ENCODE measurements around the gene DGKI.

DGKI gene

DNA sequence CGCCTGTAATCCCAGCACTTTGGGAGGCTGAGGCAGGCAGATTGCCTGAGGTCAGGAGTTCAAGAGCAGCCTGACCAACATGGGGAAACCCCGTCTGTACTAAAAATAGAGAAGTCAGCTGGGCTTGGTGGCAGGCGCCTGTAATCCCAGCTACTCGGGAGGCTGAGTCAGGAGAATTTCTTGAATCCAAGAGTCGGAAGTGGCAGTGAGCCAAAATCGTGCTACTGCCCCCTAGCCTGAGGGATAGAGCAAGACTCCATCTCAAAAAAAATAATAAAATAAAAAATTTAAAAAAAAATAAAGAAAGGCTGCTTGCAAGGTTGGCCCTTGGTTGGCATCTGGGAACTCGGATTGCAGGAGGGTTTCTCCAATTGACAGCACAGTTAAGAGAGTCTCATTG, 221.6 kb downstream of the DGKI start:
- Histone ChIP-seq H3K9ac (no peak overlapping the region), H3K36me3 (ENCODE audit: insufficient read depth) (no peaks in the 10 kb centered on the region), H3K4me1 (ENCODE audit: low read depth, poor library complexity, severe bottlenecking) (no peaks in the 10 kb centered on the region), H3K4me3 (IDR thresholded peaks at IDR 0.05; ENCODE audit: insufficient read depth, low read depth, low read length) (no peak overlapping the region), H3K4me2 (no peak overlapping the region), H3K27me3 (ENCODE audit: insufficient read depth, low read depth) (no peaks in the 10 kb centered on the region), H2AFZ (ENCODE audit: low read depth) (no peak overlapping the region), H3K27ac (no peak overlapping the region), H3K79me2 (ENCODE audit: insufficient read depth, low read depth) (no peaks in the 10 kb centered on the region), H4K20me1 (ENCODE audit: insufficient read depth) (no peaks in the 10 kb centered on the region)
- TF ChIP-seq, protein P1, sequence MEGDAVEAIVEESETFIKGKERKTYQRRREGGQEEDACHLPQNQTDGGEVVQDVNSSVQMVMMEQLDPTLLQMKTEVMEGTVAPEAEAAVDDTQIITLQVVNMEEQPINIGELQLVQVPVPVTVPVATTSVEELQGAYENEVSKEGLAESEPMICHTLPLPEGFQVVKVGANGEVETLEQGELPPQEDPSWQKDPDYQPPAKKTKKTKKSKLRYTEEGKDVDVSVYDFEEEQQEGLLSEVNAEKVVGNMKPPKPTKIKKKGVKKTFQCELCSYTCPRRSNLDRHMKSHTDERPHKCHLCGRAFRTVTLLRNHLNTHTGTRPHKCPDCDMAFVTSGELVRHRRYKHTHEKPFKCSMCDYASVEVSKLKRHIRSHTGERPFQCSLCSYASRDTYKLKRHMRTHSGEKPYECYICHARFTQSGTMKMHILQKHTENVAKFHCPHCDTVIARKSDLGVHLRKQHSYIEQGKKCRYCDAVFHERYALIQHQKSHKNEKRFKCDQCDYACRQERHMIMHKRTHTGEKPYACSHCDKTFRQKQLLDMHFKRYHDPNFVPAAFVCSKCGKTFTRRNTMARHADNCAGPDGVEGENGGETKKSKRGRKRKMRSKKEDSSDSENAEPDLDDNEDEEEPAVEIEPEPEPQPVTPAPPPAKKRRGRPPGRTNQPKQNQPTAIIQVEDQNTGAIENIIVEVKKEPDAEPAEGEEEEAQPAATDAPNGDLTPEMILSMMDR (conservative IDR thresholded peaks at IDR 0.05; ENCODE audit: low read depth, low read length), result no peak

DNA sequence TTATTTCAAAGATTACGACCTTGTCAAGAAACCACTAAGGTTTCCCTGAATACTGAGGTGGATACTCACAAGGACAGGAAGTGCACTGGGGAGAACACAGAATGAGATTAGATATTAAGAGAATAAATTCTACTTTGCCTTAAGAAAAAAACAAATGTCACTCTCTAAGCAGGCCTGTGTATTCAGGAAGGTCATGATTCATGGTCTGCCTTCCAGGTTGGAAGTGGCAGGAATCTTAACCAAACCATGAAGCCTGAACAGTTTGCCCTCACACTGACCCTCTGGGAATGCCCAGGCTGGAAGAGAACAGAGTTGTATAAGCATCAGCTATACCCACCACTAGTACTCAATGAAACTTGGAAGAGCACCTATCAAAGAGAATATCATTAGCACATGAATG, 227.6 kb downstream of the DGKI start:
- no peak overlapping the region for H3K4me2 ChIP-seq
- H4K20me1 ChIP-seq (ENCODE audit: insufficient read depth), result no peaks in the 10 kb centered on the region
- H3K79me2 ChIP-seq (ENCODE audit: insufficient read depth, low read depth), result no peaks in the 10 kb centered on the region
- H3K4me3 ChIP-seq (IDR thresholded peaks at IDR 0.05; ENCODE audit: insufficient read depth, low read depth, low read length), result no peak overlapping the region
- H3K27ac ChIP-seq, result no peak overlapping the region
- no peak overlapping the region for H2AFZ ChIP-seq (ENCODE audit: low read depth)
- H3K4me1 ChIP-seq (ENCODE audit: low read depth, poor library complexity, severe bottlenecking), result no peaks in the 10 kb centered on the region
- TF ChIP-seq, protein P1 (conservative IDR thresholded peaks at IDR 0.05; ENCODE audit: low read depth, low read length), result no peak
- H3K27me3 ChIP-seq (ENCODE audit: insufficient read depth, low read depth), result no peaks in the 10 kb centered on the region
- no peaks in the 10 kb centered on the region for H3K36me3 ChIP-seq (ENCODE audit: insufficient read depth)
- no peak overlapping the region for H3K9ac ChIP-seq

- H2AFZ ChIP-seq (ENCODE audit: low read depth), result no peak overlapping the region
- TF ChIP-seq, protein P1 (conservative IDR thresholded peaks at IDR 0.05; ENCODE audit: low read depth, low read length), result no peak
Measured at GRCh38 chr7:137618748-137619147, 228.0 kb downstream of the DGKI start.

DNA sequence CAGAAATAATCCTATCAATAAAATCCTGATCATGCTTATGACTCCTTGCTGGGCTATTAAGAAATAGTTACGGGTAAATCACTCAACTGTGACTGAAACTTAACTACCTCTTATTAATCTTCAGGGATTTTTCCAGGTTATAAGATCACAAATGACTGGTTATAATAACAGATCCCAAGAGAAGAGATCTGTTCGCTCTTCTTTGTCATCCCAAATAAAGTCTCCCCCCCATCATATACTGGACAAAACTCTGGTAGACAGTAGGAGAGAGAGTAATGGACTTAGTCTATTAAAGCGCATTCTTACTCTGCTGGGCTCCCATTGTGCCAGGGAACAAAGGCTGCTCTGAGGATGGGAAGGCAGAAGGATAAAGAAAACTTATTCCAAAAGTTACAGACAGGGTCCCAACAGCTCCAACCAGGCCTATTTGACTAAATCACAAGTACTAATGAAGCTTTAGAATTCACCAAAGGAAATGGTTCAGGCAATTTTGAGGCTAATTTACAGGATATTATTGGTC, 233.7 kb downstream of the DGKI start:
- no peaks in the 10 kb centered on the region for H3K4me1 ChIP-seq (ENCODE audit: low read depth, poor library complexity, severe bottlenecking)
- H3K27ac ChIP-seq, result no peak overlapping the region
- no peaks in the 10 kb centered on the region for H3K27me3 ChIP-seq (ENCODE audit: insufficient read depth, low read depth)

More at GRCh38 chr7:137618748-137619147, 228.0 kb downstream of the DGKI start:
- Histone ChIP-seq H3K4me3 (IDR thresholded peaks at IDR 0.05; ENCODE audit: insufficient read depth, low read depth, low read length) (no peak overlapping the region), H3K36me3 (ENCODE audit: insufficient read depth) (no peaks in the 10 kb centered on the region), H3K4me2 (no peak overlapping the region), H3K79me2 (ENCODE audit: insufficient read depth, low read depth) (no peaks in the 10 kb centered on the region), H3K27me3 (ENCODE audit: insufficient read depth, low read depth) (no peaks in the 10 kb centered on the region), H3K9ac (no peak overlapping the region), H3K27ac (no peak overlapping the region), H3K4me1 (ENCODE audit: low read depth, poor library complexity, severe bottlenecking) (no peaks in the 10 kb centered on the region), H4K20me1 (ENCODE audit: insufficient read depth) (no peaks in the 10 kb centered on the region)

More for the DNA sequence above, 233.7 kb downstream of the DGKI start:
- H4K20me1 ChIP-seq (ENCODE audit: insufficient read depth), result no peaks in the 10 kb centered on the region
- TF ChIP-seq, protein P1 (conservative IDR thresholded peaks at IDR 0.05; ENCODE audit: low read depth, low read length), result no peak
- no peak overlapping the region for H3K9ac ChIP-seq
- no peak overlapping the region for H2AFZ ChIP-seq (ENCODE audit: low read depth)
- H3K4me2 ChIP-seq, result no peak overlapping the region
- no peak overlapping the region for H3K4me3 ChIP-seq (IDR thresholded peaks at IDR 0.05; ENCODE audit: insufficient read depth, low read depth, low read length)
- H3K36me3 ChIP-seq (ENCODE audit: insufficient read depth), result no peaks in the 10 kb centered on the region
- H3K79me2 ChIP-seq (ENCODE audit: insufficient read depth, low read depth), result no peaks in the 10 kb centered on the region

Measured in KMS-11 (cell line).